ENCODE results near the gene SIX5. TPM values are rescaled to one million over a fixed set of nuclear protein-coding genes. Genes with fewer than 3 reads are reported as not detected.
A peak's percentile ranks its signal among the peaks of the same experiment; 100 is the strongest.

Gene SIX5
- total RNA-seq, 2 donors from 2014 or later, result 41.6 to 46.4 TPM

GRCh38 chr19:45763691-45764294 is 5.3 kb downstream of the SIX5 start:
- peaks cover 9% of the 10 kb centered on the region for H3K4me1 Mint-ChIP-seq
- Histone ChIP-seq H3K4me1 (ENCODE audit: control insufficient read depth, insufficient read depth, low read length) (peaks cover 13% of the 10 kb centered on the region), H3K9ac (ENCODE audit: extremely low read depth, low read length, poor library complexity, severe bottlenecking) (no peak overlapping the region), H3K4me3 (ENCODE audit: low read length) (no peak overlapping the region), H3K36me3 (ENCODE audit: control insufficient read depth, insufficient read depth, low read length) (no peaks in the 10 kb centered on the region), H3K27me3 (ENCODE audit: control insufficient read depth, insufficient read depth, low read length, poor library complexity, severe bottlenecking) (no peaks in the 10 kb centered on the region), H3K9me3 (ENCODE audit: control insufficient read depth, low read length) (no peaks in the 10 kb centered on the region), H3K27ac (ENCODE audit: low read depth, low read length) (no peak overlapping the region)
- no peak for DNase-seq
- H3K36me3 Mint-ChIP-seq (ENCODE audit: low read depth), result no peaks in the 10 kb centered on the region
- no peak overlapping the region for H3K4me3 Mint-ChIP-seq
- H3K27ac Mint-ChIP-seq, result no peak overlapping the region
- peaks cover 2% of the 10 kb centered on the region for H3K27me3 Mint-ChIP-seq (ENCODE audit: insufficient read depth)
- 82 to 87% methylated on average over 20 to 27 of the region's 27 CpGs for WGBS, 2 experiments (ENCODE audit: insufficient coverage in 1 of 2, insufficient read length in 1 of 2)
- H3K9me3 Mint-ChIP-seq, result no peaks in the 10 kb centered on the region
- no peak for TF ChIP-seq CTCF (conservative IDR thresholded peaks at IDR 0.05)

DNA sequence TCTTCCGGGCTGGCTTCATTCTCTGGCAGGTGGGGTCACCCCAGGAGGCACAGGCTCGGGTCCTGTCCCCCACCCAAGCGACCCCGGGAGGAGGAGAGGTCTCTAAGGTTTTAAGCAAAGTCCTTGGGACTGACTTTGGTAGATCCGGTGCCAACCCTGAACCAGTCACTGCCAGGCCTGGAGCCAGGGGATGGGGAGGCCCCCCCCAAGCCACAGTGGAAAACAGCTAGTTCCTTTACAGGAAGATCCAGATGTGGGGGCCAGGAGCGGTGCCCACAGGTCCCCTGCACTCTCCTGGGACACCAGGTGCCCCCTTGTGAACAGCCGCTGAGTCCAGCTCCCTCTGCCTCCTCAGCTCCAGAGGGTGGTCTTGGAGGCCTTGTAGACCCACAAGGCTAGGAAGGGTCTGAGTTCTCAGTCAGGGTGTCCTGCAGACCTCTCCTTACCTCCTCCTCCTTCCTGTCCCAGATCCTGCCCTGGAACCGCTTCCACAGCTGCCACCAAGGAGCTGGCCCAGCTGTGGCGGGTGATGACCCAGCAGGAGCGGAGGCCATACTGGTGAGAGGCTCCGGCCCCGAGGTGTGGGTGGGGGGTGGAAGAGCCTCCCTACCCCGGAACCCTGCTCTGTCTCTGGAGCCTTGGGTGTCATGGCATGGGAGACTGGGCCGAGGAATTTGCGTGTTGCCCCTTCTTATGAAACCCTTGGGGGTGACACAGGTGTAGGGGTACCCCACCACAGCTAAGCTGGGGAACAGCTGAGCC is 6.0 kb downstream of the SIX5 start:
- Histone ChIP-seq H3K4me1 (ENCODE audit: control insufficient read depth, insufficient read depth, low read length) (peaks cover 13% of the 10 kb centered on the region), H3K36me3 (ENCODE audit: control insufficient read depth, insufficient read depth, low read length) (no peaks in the 10 kb centered on the region), H3K27ac (ENCODE audit: low read depth, low read length) (no peak overlapping the region), H3K4me3 (ENCODE audit: low read length) (no peak overlapping the region), H3K9ac (ENCODE audit: extremely low read depth, low read length, poor library complexity, severe bottlenecking) (no peak overlapping the region), H3K27me3 (ENCODE audit: control insufficient read depth, insufficient read depth, low read length, poor library complexity, severe bottlenecking) (no peaks in the 10 kb centered on the region), H3K9me3 (ENCODE audit: control insufficient read depth, low read length) (no peaks in the 10 kb centered on the region)
- Mint-ChIP-seq H3K9me3 (no peaks in the 10 kb centered on the region), H3K36me3 (ENCODE audit: low read depth) (no peaks in the 10 kb centered on the region), H3K27ac (no peak overlapping the region), H3K4me1 (peaks cover 9% of the 10 kb centered on the region), H3K27me3 (ENCODE audit: insufficient read depth) (peaks cover 2% of the 10 kb centered on the region), H3K4me3 (no peak overlapping the region)
- no peak for TF ChIP-seq CTCF (conservative IDR thresholded peaks at IDR 0.05)
- DNase-seq, result no peak
- 94 to 97% methylated on average over 8 to 15 of the region's 15 CpGs for WGBS, 2 experiments (ENCODE audit: insufficient coverage in 1 of 2, insufficient read length in 1 of 2)

- no peaks in the 10 kb centered on the region for H3K36me3 Mint-ChIP-seq (ENCODE audit: low read depth)
- no peak overlapping the region for H3K4me3 Mint-ChIP-seq
- TF ChIP-seq CTCF (conservative IDR thresholded peaks at IDR 0.05), result no peak
- 71 to 75% methylated on average over 8 to 17 of the region's 17 CpGs for WGBS, 2 experiments (ENCODE audit: insufficient coverage in 1 of 2, insufficient read length in 1 of 2)
- Histone ChIP-seq H3K27ac (ENCODE audit: low read depth, low read length) (no peak overlapping the region), H3K36me3 (ENCODE audit: control insufficient read depth, insufficient read depth, low read length) (no peaks in the 10 kb centered on the region), H3K4me1 (ENCODE audit: control insufficient read depth, insufficient read depth, low read length) (peaks cover 13% of the 10 kb centered on the region), H3K9me3 (ENCODE audit: control insufficient read depth, low read length) (no peaks in the 10 kb centered on the region), H3K9ac (ENCODE audit: extremely low read depth, low read length, poor library complexity, severe bottlenecking) (no peak overlapping the region), H3K27me3 (ENCODE audit: control insufficient read depth, insufficient read depth, low read length, poor library complexity, severe bottlenecking) (no peaks in the 10 kb centered on the region), H3K4me3 (ENCODE audit: low read length) (no peak overlapping the region)
- no peak overlapping the region for H3K27ac Mint-ChIP-seq
- H3K9me3 Mint-ChIP-seq, result no peaks in the 10 kb centered on the region
- DNase-seq, result peak; percentile 86
- H3K27me3 Mint-ChIP-seq (ENCODE audit: insufficient read depth), result peaks cover 7% of the 10 kb centered on the region
- H3K4me1 Mint-ChIP-seq, result peaks cover 9% of the 10 kb centered on the region
Measured at GRCh38 chr19:45761714-45762113, 7.3 kb downstream of the SIX5 start.

All from endodermal cell (in vitro differentiated cells).